PC-3 (cell line): ENCODE results near the gene SPATA19. TPM values are rescaled to one million over a fixed set of nuclear protein-coding genes. Genes with fewer than 3 reads are reported as not detected.

ENCODE experiments used
- ATAC-seq: fragments of 200-7000 bp; cut with Tn5 transposase; 2 replicates; pipeline ENCODE4 v1.9.1; 2020; ENCODE audit warnings: mild to moderate bottlenecking, moderate library complexity
- BruUV-seq: library from RNA; stranded (reverse); fragments of 400-500 nt; replicated peaks from 2 replicates; lab custom pipeline; 2021; lab: Mats Ljungman, UMichigan
- CTCF ChIA-PET: fragments of 300-600 bp; sonication (Branson Sonifier 250); formaldehyde crosslinking; loops from one replicate; lab custom pipeline; 2022; ENCODE audit warnings: antibody characterized with exemption; lab: Charles Lee
- POLR2A ChIA-PET: fragments of 300-600 bp; sonication (Branson Sonifier 250); formaldehyde crosslinking; loops from one replicate; lab custom pipeline; 2022; ENCODE audit warnings: antibody characterized with exemption; ENCODE audit not compliant: unreplicated experiment; lab: Charles Lee
- DNase-seq: peaks from one replicate; pipeline ENCODE4 v3.0.0-alpha.2; 2015
- H2AFZ ChIP-seq: fragments of 300-600 bp; sonication (generic); 2 replicates; pipeline ENCODE4 v1.6.0; 2016; ENCODE audit warnings: antibody characterized with exemption, low read length
- H3F3A ChIP-seq: fragments of 300-600 bp; sonication (generic); one replicate; pipeline ENCODE4 v1.6.0; 2017; ENCODE audit warnings: antibody characterized with exemption, low read length, control low read depth, mild to moderate bottlenecking; ENCODE audit not compliant: unreplicated experiment
- H3K27ac ChIP-seq: fragments of 300-600 bp; sonication (generic); 2 replicates; pipeline ENCODE4 v1.5.1; 2016; ENCODE audit warnings: mild to moderate bottlenecking, low read length
- H3K27me3 ChIP-seq: fragments of 300-600 bp; sonication (generic); 2 replicates; pipeline ENCODE4 v1.6.1; 2016; ENCODE audit warnings: low read length, mixed read lengths
- H3K36me3 ChIP-seq: fragments of 300-600 bp; sonication (generic); 2 replicates; pipeline ENCODE4 v1.6.1; 2016; ENCODE audit warnings: low read depth, mixed run types, low read length, mixed read lengths
- H3K4me1 ChIP-seq: fragments of 300-600 bp; sonication (generic); 2 replicates; pipeline ENCODE4 v1.5.1; 2016; ENCODE audit warnings: low read length; ENCODE audit not compliant: insufficient read depth
- H3K4me2 ChIP-seq: fragments of 300-600 bp; sonication (generic); 2 replicates; pipeline ENCODE4 v1.6.0; 2016; ENCODE audit warnings: low read length
- H3K4me3 ChIP-seq: fragments of 300-600 bp; sonication (generic); 2 replicates; pipeline ENCODE4 v1.5.1; 2016; ENCODE audit warnings: mild to moderate bottlenecking, low read length, mixed read lengths
- H3K79me2 ChIP-seq: fragments of 300-600 bp; sonication (generic); 2 replicates; pipeline ENCODE4 v1.6.1; 2017; ENCODE audit warnings: low read length, mixed read lengths
- H3K9ac ChIP-seq: fragments of 300-600 bp; sonication (generic); 2 replicates; pipeline ENCODE4 v1.6.0; 2016; ENCODE audit warnings: mild to moderate bottlenecking, low read length
- H3K9me2 ChIP-seq: fragments of 300-600 bp; sonication (generic); replicated peaks from 2 replicates; pipeline ENCODE4 v1.6.1; 2016; ENCODE audit warnings: mixed run types, low read length, mixed read lengths
- H3K9me3 ChIP-seq: fragments of 300-600 bp; sonication (generic); 2 replicates; pipeline ENCODE4 v1.6.1; 2016; ENCODE audit warnings: low read length, mixed read lengths
- H4K20me1 ChIP-seq: fragments of 300-600 bp; sonication (generic); 2 replicates; pipeline ENCODE4 v1.6.1; 2016; ENCODE audit warnings: low read length, mixed read lengths
- CTCF ChIP-seq: fragments of 300-600 bp; sonication (generic); conservative IDR thresholded peaks from 2 replicates; pipeline ENCODE4 v1.5.1; 2017; ENCODE audit warnings: antibody characterized with exemption, low read depth, mild to moderate bottlenecking, low read length
- EZH2 ChIP-seq: fragments of 300-600 bp; sonication (generic); IDR thresholded peaks from one replicate; pipeline ENCODE4 v1.6.1; 2017; ENCODE audit warnings: antibody characterized with exemption, mild to moderate bottlenecking, low read length; ENCODE audit not compliant: unreplicated experiment
- EZH2phosphoT487 ChIP-seq: fragments of 300-600 bp; sonication (generic); IDR thresholded peaks from 2 replicates; pipeline ENCODE4 v1.6.1; 2018; ENCODE audit warnings: mild to moderate bottlenecking, antibody characterized with exemption, low read length, borderline replicate concordance
- intact Hi-C: fragments of 100-400 bp; cut with micrococcal nuclease; formaldehyde crosslinking; loops from 2 replicates; pipeline ENCODE4 v1.9.0; 2023
- total RNA-seq: library from RNA; depleted of rRNA; stranded (reverse); fragments of >200 nt; gene quantifications from 2 replicates; pipeline ENCODE4 v1.2.3, GENCODE V29; 2014

The SPATA19 gene
- total RNA-seq, 1 experiment from 2014 or later = not detected

DNA sequence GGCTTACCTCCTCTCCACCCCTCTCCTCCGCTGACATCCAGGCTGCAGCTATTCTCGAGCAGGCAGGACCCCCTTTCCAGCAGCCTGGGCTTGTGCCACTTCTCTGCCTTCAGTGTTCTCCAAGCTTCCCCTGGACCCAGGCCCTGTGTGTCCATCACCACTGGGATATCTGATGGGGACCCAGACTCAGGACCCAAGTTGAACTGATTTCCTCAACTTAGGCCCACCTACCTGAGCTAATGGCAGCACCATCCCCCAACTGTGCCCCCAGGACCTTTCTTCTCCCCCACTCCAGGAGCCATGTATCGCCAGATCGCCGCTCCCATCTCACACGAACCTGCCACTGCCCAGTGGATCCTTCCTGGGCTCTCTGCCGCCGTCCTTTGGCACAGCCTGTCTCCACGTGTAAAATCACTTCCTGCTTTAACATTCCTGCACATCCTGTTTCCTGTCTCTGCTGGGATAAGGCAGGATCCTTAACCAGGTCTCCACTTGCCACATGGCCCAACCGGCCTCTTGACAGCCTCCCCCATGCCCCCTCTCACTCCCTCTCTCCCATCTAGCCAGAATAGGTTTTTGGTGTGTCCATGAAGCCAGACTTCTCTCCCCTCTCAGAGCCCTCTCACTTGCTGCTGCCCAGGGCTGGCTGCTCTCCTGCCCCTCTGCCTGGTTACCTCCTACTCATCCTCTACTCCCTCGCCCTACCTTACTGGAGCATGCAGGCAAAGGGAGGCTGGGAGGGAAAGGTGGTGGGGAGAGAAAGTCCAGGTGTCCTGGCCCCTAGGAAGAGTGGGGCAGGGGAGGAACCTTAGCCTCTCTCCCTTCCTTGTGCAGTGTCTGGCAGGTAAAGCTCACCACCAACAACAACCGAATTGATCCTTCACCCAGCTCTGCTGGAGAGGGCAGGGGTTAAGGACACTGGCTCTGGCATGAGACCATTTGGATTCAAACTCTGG lies 9.4 kb downstream of the SPATA19 start:
- ATAC-seq (no peak), DNase-seq (no peak)
- H3K4me2 ChIP-seq = no peak overlapping the region
- no TSS peak for BruUV-seq
- no peak overlapping the region for H3K27ac ChIP-seq
- intact Hi-C loops = loop anchor here (2.0 to 5.0 kb wide), 2 partner anchors 704 to 757 kb away; no protein-coding TSS in a partner anchor
- no peaks in the 10 kb centered on the region for H3K79me2 ChIP-seq
- no peak overlapping the region for H3K9ac ChIP-seq
- no peak for TF ChIP-seq EZH2
- no peak for TF ChIP-seq EZH2phosphoT487
- no peak for TF ChIP-seq CTCF
- H4K20me1 ChIP-seq = no peaks in the 10 kb centered on the region
- peaks cover 19% of the 10 kb centered on the region; the same call in 1 of the 2 replicates for H3K9me3 ChIP-seq
- no peaks in the 10 kb centered on the region for H3F3A ChIP-seq
- H3K4me1 ChIP-seq = no peaks in the 10 kb centered on the region
- no peak overlapping the region for H3K4me3 ChIP-seq
- no peaks in the 10 kb centered on the region for H3K36me3 ChIP-seq
- 0 out of 2 replicates have a peak, but pooled peaks cover 6% of the 10 kb centered on the region for H3K27me3 ChIP-seq
- CTCF ChIA-PET = interaction anchor here (0.9 kb wide), 1 partner anchor 701 kb away, joined by 5 read pairs; no protein-coding TSS in a partner anchor
- POLR2A ChIA-PET = no interaction called here
- no peaks in the 10 kb centered on the region for H3K9me2 ChIP-seq
- no peak overlapping the region for H2AFZ ChIP-seq

DNA sequence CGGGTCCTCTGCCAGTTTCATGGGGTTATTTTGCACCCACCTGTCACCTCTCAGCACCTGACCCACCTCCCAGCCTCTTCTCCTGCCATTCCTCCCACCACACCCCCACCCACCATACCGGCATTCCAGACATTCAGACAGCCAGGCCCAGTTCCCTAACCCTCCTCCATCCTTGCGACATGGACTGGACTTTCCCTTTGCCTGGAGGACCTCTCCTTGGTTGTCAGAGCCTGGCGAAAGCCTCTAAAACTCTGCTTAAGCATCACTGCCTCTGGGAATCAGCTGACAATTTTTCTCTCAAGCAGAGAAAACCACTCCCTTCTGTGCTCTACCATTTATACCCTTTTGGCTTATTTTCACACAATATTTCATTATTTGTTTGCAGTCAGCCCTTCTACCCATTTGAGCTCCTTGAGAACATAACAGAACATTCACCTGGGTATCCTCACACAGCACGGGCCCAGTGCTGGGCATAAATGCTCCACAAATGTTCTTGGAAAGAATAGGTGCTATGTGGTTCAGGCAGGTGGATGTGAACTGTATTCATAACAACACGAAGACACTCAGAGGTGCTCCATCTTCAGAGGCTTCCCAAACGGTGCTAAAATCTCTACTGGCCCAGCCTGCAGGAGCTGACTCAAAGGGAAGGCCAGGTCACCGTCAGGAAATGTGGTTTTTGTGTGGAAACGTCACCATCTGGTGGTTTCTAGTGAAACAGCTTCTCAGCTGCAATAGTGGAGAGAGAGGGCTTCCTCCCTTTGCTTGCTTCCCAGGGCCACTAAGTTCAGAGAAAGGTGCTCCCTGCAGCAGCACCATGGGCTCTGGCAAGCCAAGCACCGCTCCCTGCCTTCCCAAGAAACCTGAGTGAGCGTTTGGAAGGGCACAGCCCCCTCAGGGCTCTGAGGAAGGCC lies 10.4 kb downstream of the SPATA19 start:
- Histone ChIP-seq H3K79me2 (no peaks in the 10 kb centered on the region), H3K36me3 (no peaks in the 10 kb centered on the region), H3K27ac (no peak overlapping the region), H3K4me1 (no peaks in the 10 kb centered on the region), H4K20me1 (no peaks in the 10 kb centered on the region), H3F3A (no peaks in the 10 kb centered on the region), H3K4me2 (no peak overlapping the region), H3K9ac (no peak overlapping the region), H3K9me3 (peaks cover 19% of the 10 kb centered on the region; the same call in 1 of the 2 replicates), H3K4me3 (no peak overlapping the region), H3K9me2 (no peaks in the 10 kb centered on the region), H3K27me3 (0 out of 2 replicates have a peak, but pooled peaks cover under 1% of the 10 kb centered on the region), H2AFZ (no peak overlapping the region)
- DNase-seq (peak; percentile 65), ATAC-seq (peak; percentile 56; the same call in 1 of the 2 replicates)
- CTCF ChIA-PET = interaction anchor here (0.9 kb wide), 1 partner anchor 700 kb away, joined by 5 read pairs; no protein-coding TSS in a partner anchor
- POLR2A ChIA-PET = no interaction called here
- intact Hi-C loops = loop anchor here (2.0 to 5.0 kb wide), 2 partner anchors 703 to 756 kb away; no protein-coding TSS in a partner anchor
- TF ChIP-seq CTCF (peak; percentile 54), EZH2 (no peak), EZH2phosphoT487 (no peak)
- no TSS peak for BruUV-seq
